K562 (cell line): ENCODE results near the gene SDC3. TPM values are rescaled to one million over a fixed set of nuclear protein-coding genes. Genes with fewer than 3 reads are reported as not detected.
A peak's percentile ranks its signal among the peaks of the same experiment; 100 is the strongest.

ENCODE experiments used
- ASH1L ChIP-seq: fragments of 450-650 bp; IDR thresholded peaks from 2 replicates; pipeline ENCODE4 v1.6.1; 2018; ENCODE audit warnings: borderline replicate concordance, mild to moderate bottlenecking, low read depth; ENCODE audit not compliant: partially characterized antibody
- ATF4 ChIP-seq: fragments of 450-650 bp; formaldehyde crosslinking; IDR thresholded peaks from 2 replicates; pipeline ENCODE4 v1.4.0; 2022; ENCODE audit warnings: mild to moderate bottlenecking, moderate library complexity
- CREM ChIP-seq: IDR thresholded peaks from 2 replicates; pipeline ENCODE4 v1.6.1; 2014; ENCODE audit warnings: antibody characterized with exemption, low read depth
- CXXC5 ChIP-seq: fragments of 250-450 bp; sonication (Bioruptor Pico); IDR thresholded peaks from 2 replicates; pipeline ENCODE4 v1.8.0; 2022; ENCODE audit warnings: inconsistent platforms, mild to moderate bottlenecking, moderate library complexity
- ERF ChIP-seq: fragments of 450-650 bp; formaldehyde crosslinking; IDR thresholded peaks from 2 replicates; pipeline ENCODE4 v1.4.0; 2020; ENCODE audit warnings: mild to moderate bottlenecking, mixed read lengths
- MAFF ChIP-seq: IDR thresholded peaks from 2 replicates; pipeline ENCODE4 v1.6.1; 2012; ENCODE audit warnings: low read length, improper control_type of control experiment
- MAX ChIP-seq: sonication (generic); formaldehyde crosslinking; IDR thresholded peaks from 2 replicates; pipeline ENCODE4 v1.9.0; 2022; ENCODE audit warnings: mild to moderate bottlenecking, missing genetic modification reagents
- PKNOX1 ChIP-seq: fragments of 450-650 bp; IDR thresholded peaks from 2 replicates; pipeline ENCODE4 v1.6.1; 2016
- SMAD2 ChIP-seq: fragments of 150-350 bp; IDR thresholded peaks from 2 replicates; pipeline ENCODE4 v1.6.1; 2014; ENCODE audit warnings: low read depth, mild to moderate bottlenecking, low read length
- polyA plus RNA-seq, 8 experiments: library from polyadenylated mRNA; depleted of rRNA in 4 of 8; stranded (reverse) in 5 of 8; unstranded in 3 of 8; fragments of >200 nt; fragmentation: Nextera tagmentation in 2 of 8; fragmentation: Illumina TruSeq in 1 of 8; extraction: Ambion mirVana in 2 of 8; extraction: Trizol in 1 of 8; gene quantifications; 2 replicates each; pipeline versions ENCODE4 v1.2.1 to v1.2.3, GENCODE V29; 2011 to 2014; ENCODE audit warnings: inconsistent platforms in 1 of 8, missing spikeins in 1 of 8
- total RNA-seq, 7 experiments: library from RNA; depleted of rRNA in 6 of 7; stranded (reverse); fragments of >200 nt in 6 of 7; fragmentation: Illumina TruSeq in 2 of 7; extraction: Trizol in 2 of 7; gene quantifications; 2 replicates each; pipeline versions ENCODE4 v1.2.1 to v1.2.3, GENCODE V29; 2011 to 2021; ENCODE audit warnings: low replicate concordance in 1 of 7

The SDC3 gene
- total and polyA plus RNA-seq, 9 of the 15 experiments (the other 6 are each of a cell fraction or from before 2014, with no cell fraction given) = 0.38 to 44.1 (median 12.1) TPM

- peak; percentile 96 for TF ChIP-seq CREM
- peak; percentile 95 for TF ChIP-seq CXXC5
- TF ChIP-seq MAFF = peak; percentile 75
- TF ChIP-seq ERF (CRISPR knock-in tag) = peak; percentile 98
- TF ChIP-seq ATF4 (CRISPR knock-in tag) = peak; percentile 95
- TF ChIP-seq ASH1L = no peak
- peak; percentile 89 for TF ChIP-seq PKNOX1
- TF ChIP-seq SMAD2 = no peak
- TF ChIP-seq MAX (CRISPR knock-in tag) = peak; percentile 73; the same call in 1 of the 2 replicates
- TF ChIP-seq, all 486 proteins: peak for 243
Observed at GRCh38 chr1:30872033-30872947, 36.3 kb downstream of the SDC3 start (continued).
